Stimulated activated CD8-positive, alpha-beta memory T cell treated with anti-CD3 and anti-CD28 coated beads, Interleukin-7, amount 100 ng/mL, for 4 hours (primary cell): ENCODE measurements around the gene TSPAN14.

Experiments
- DNase-seq, 2 donors: peaks; one replicate each; pipeline ENCODE4 v3.0.0-alpha.2; 2020; ENCODE audit warnings: low read depth in 2 of 2

TSPAN14 gene

GRCh38 chr10:80421707-80422536 lies 32.2 kb upstream of the TSPAN14 start:
- DNase-seq: no peak

- DNase-seq: no peak
These were observed 28.2 kb upstream of the TSPAN14 start for GRCh38 chr10:80425901-80426300.

- no peak for DNase-seq
These were observed 26.6 kb upstream of the TSPAN14 start for GRCh38 chr10:80427541-80427940.

- no peak for DNase-seq
These were observed 24.6 kb upstream of the TSPAN14 start for GRCh38 chr10:80429521-80429973.

- DNase-seq: no peak
These were observed 21.0 kb upstream of the TSPAN14 start for GRCh38 chr10:80433134-80433533.

- no peak for DNase-seq
These were observed 17.5 kb upstream of the TSPAN14 start for GRCh38 chr10:80436446-80437098.

- DNase-seq: no peak
These were observed 16.9 kb upstream of the TSPAN14 start for GRCh38 chr10:80437227-80437626.

- DNase-seq: no peak
These were observed 12.3 kb upstream of the TSPAN14 start for GRCh38 chr10:80441831-80442230.

GRCh38 chr10:80442879-80443278 lies 11.2 kb upstream of the TSPAN14 start:
- DNase-seq: no peak

GRCh38 chr10:80443531-80443974 lies 10.6 kb upstream of the TSPAN14 start:
- no peak for DNase-seq

GRCh38 chr10:80444124-80444523 lies 10.0 kb upstream of the TSPAN14 start:
- no peak for DNase-seq

GRCh38 chr10:80444646-80445319 lies 9.3 kb upstream of the TSPAN14 start:
- peak; percentile 25 to 65 for DNase-seq

- DNase-seq: no peak
These were observed 6.5 kb upstream of the TSPAN14 start for GRCh38 chr10:80447436-80448190.

GRCh38 chr10:80448209-80448942 lies 5.7 kb upstream of the TSPAN14 start:
- DNase-seq: no peak

- no peak for DNase-seq
These were observed 4.6 kb upstream of the TSPAN14 start for GRCh38 chr10:80449520-80449919.

GRCh38 chr10:80451132-80451531 lies 3.0 kb upstream of the TSPAN14 start:
- DNase-seq: no peak

GRCh38 chr10:80452069-80452468 lies 2.0 kb upstream of the TSPAN14 start:
- DNase-seq: no peak

- no peak for DNase-seq
These were observed 1.5 kb upstream of the TSPAN14 start for GRCh38 chr10:80452640-80453039.

- DNase-seq: no peak
These were observed 861 bp upstream of the TSPAN14 start for GRCh38 chr10:80453056-80453841.
